Esophagus muscularis mucosa (tissue), 4 donors: Measurements from ENCODE around the gene SPOCK1.

Source experiments
- CTCF ChIP-seq, 3 experiments: fragments of 200-600 bp in 2 of 3; fragments of 450-650 bp in 1 of 3; sonication (generic) in 2 of 3; IDR thresholded peaks; one replicate each; pipeline ENCODE4 v1.5.1; 2017 to 2019; ENCODE audit warnings: antibody characterized with exemption in 3 of 3, mild to moderate bottlenecking in 2 of 3, moderate library complexity in 1 of 3
- EP300 ChIP-seq: sonication (generic); formaldehyde crosslinking; IDR thresholded peaks from one replicate; pipeline ENCODE4 v1.6.1; 2017; ENCODE audit warnings: antibody characterized with exemption
- POLR2A ChIP-seq: fragments of 450-650 bp; IDR thresholded peaks from one replicate; pipeline ENCODE4 v1.6.1; 2017; ENCODE audit warnings: antibody characterized with exemption, moderate library complexity, mild to moderate bottlenecking, low read depth

- TF ChIP-seq CTCF (IDR thresholded peaks at IDR 0.05) (no peak), POLR2A (no peak), EP300 (no peak)
Measured at GRCh38 chr5:137201876-137202275, 297.2 kb downstream of the SPOCK1 start.
